MG63 (cell line): ENCODE results near the gene CCHCR1. TPM values are rescaled to one million over a fixed set of nuclear protein-coding genes. Genes with fewer than 3 reads are reported as not detected.

Experiments used
- DNase-seq: peaks from one replicate; pipeline ENCODE4 v3.0.0-alpha.2; 2020
- H3K27me3 ChIP-seq: fragments of 250-450 bp; sonication (Bioruptor Pico); 2 replicates; pipeline ENCODE4 v1.5.1; 2020; ENCODE audit warnings: mild to moderate bottlenecking, moderate library complexity
- H3K36me3 ChIP-seq: fragments of 250-450 bp; sonication (Bioruptor Pico); 2 replicates; pipeline ENCODE4 v1.5.1; 2020; ENCODE audit warnings: mild to moderate bottlenecking, moderate library complexity
- H3K4me3 ChIP-seq: fragments of 250-450 bp; sonication (Bioruptor Pico); 2 replicates; pipeline ENCODE4 v1.5.1; 2020; ENCODE audit warnings: mild to moderate bottlenecking, moderate library complexity
- H3K9me3 ChIP-seq: fragments of 250-450 bp; sonication (Bioruptor Pico); 2 replicates; pipeline ENCODE4 v1.5.1; 2020; ENCODE audit warnings: mild to moderate bottlenecking, moderate library complexity
- total RNA-seq: library from RNA; depleted of rRNA; stranded (reverse); fragments of >200 nt; shearing (Covaris generic); gene quantifications from 2 replicates; pipeline ENCODE4 v1.2.3, GENCODE V29; 2014; ENCODE audit warnings: low replicate concordance; rRNA removed

CCHCR1 gene
- total RNA-seq, 1 experiment from 2014 or later: 21.7 TPM

DNA sequence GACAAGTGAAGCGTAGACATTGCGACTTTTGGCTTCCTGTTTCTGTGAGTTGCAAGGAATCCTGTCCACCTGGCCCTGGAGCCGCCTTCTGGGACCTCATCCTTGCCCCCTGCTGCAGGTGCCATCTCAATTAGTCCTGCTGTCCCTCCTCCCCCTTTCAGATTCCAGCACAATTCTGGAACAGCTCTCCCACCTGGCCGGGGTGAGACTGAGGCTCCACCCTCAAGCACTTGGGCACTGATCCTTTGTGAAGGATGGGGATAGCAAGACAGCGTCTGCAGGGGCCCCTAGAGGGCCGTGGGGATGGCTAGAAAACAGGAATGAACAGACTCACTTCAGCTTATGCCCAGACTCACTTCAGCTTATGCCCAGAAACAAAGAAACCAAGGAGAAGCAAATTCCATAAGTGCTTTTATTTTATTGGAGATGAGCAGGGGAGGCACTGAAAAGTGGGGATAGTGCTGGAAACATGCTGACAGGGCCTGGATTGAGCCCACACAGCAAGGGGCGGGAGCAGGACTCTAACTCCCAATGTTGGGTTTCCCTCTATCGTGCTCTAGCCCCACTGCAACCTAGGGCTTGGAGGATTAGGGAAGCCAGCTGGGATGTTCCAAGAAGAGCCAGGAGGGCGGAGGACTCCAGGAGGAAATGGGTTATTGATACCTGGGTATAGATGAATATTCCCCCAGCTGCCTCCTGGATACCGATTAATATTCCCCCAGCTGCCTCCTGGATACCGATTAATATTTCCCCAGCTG is 46.6 kb downstream of the CCHCR1 start:
- no peak overlapping the region for H3K4me3 ChIP-seq
- no peaks in the 10 kb centered on the region for H3K36me3 ChIP-seq
- DNase-seq: no peak
- no peaks in the 10 kb centered on the region for H3K27me3 ChIP-seq
- no peaks in the 10 kb centered on the region for H3K9me3 ChIP-seq

DNA sequence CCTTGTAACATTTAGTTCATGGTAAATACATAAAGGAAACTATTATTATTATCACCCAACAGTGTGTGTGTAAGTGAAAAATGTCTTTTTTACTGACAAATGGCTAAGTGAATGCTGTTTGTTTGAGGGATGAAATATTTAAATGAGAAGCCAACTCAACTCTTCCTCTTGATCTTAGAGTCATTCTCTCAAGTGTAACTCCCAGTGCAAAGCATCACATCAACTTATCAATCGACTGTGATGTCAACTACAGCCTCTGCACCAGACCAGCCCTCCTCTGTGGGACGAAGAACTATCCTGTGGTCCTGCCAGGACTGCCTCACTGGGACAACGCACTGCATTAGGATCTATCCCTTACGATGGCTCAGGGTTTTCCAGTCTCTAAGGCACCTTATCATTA is 50.5 kb downstream of the CCHCR1 start:
- DNase-seq: no peak
- Histone ChIP-seq H3K4me3 (no peak overlapping the region), H3K27me3 (no peaks in the 10 kb centered on the region), H3K9me3 (no peaks in the 10 kb centered on the region), H3K36me3 (no peaks in the 10 kb centered on the region)

DNA sequence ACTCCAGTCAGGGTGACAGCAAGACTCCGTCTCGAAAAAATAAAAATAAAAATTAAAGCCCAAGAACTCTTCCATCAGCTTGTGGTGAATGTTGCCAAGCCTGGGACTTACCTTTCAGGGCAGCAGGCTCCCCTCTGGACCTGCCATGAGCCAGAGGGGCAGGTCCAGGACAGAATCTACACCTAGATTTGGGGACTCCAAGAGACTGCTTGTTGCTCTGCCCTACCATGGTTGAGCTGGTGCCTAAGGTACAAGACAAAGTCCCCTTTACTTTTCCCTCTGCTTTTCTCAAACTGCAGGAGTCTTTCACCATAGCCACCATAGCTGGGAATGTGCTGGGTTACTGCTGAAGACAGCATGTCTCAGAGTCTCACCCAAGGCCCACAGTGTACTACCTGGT is 54.5 kb downstream of the CCHCR1 start:
- H3K4me3 ChIP-seq: no peak overlapping the region
- H3K27me3 ChIP-seq: no peaks in the 10 kb centered on the region
- no peaks in the 10 kb centered on the region for H3K9me3 ChIP-seq
- H3K36me3 ChIP-seq: no peaks in the 10 kb centered on the region
- DNase-seq: no peak

DNA sequence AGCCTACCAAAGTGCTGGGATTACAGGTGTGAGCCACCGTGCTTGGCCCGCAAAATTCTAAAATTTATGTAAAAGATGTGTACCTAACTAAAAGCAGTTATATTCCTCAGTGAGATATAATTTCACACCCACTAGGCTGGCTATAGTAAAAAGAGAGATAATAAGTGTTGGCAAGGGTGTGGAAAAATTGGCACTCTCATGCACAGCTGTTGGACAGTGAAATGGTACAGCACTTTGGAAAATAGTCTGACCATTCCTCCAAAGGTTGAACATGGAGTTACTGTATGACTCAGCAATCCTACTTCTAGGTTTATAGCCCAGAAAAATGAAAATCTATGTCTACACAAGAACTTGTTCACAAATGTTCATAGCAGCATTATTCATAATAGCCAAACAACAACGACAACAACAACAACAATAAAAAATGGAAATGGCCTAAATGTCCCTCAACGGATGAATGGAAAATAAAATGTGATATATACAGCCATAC is 59.1 kb downstream of the CCHCR1 start:
- no peak for DNase-seq
- Histone ChIP-seq H3K27me3 (no peaks in the 10 kb centered on the region), H3K36me3 (no peaks in the 10 kb centered on the region), H3K9me3 (no peaks in the 10 kb centered on the region), H3K4me3 (no peak overlapping the region)

DNA sequence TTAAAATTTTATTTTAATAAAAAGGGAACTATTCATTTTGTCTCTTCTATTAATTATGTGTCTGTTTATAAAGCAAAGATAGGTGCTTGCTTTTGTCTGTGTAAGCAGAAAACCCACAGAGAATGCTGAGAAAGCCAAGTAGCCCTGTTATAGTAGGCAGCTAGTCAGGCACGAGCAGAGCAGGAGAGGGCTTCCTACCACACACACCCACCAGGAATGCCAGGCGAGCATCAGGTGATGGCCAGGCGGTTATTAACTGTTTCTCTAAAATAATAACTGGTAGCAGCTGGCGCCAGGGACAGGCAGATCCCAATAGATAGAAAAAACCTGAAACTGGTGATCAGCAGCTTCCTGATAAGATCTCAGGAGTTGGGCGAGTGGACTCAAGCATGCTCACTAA is 60.9 kb downstream of the CCHCR1 start:
- H3K4me3 ChIP-seq: no peak overlapping the region
- H3K36me3 ChIP-seq: no peaks in the 10 kb centered on the region
- no peaks in the 10 kb centered on the region for H3K9me3 ChIP-seq
- H3K27me3 ChIP-seq: no peaks in the 10 kb centered on the region
- DNase-seq: no peak

DNA sequence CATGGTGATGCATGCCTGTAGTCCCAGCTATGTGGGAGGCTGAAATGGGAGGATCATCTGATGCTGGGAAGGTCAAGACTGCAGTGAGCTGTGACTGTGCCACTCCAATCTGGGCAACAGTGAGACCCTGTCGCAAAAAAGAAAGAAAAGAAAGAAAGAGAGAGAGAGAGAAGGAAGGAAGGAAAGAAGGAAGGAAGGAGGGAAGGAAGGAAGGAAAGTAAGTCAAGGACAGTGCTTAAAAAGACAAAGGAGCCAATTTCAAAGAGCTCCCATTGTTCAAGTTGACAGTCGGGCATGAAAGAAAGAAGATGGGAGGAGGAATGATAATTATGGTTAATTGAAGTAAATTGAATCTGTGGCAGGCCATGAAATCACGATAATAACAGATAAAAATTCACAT is 61.4 kb downstream of the CCHCR1 start:
- H3K4me3 ChIP-seq: no peak overlapping the region
- no peaks in the 10 kb centered on the region for H3K9me3 ChIP-seq
- no peaks in the 10 kb centered on the region for H3K36me3 ChIP-seq
- H3K27me3 ChIP-seq: no peaks in the 10 kb centered on the region
- DNase-seq: no peak

DNA sequence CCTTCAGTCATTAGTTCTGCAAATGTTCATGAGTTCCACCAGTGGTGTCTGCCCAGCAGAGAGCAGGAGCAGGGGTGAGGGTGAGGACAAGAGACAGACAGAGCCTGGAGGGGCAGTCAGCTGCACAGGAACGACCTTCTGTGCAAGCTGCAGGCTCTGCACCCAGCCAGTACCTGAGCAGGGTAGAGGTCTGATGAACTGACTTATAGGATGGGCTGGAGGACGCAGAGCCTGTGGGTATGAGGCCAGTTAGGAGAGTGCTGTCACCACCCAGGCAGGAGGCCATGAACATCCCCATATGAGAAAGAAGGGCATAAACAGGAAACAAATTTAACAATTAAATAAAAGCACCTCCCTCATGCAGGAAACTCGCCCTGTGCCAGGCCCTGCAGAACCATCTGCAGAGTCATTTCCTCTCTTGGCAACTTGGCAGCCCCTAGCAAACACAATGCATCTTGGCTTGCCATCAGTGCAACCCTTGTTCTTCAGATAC is 63.2 kb downstream of the CCHCR1 start:
- H3K36me3 ChIP-seq: no peaks in the 10 kb centered on the region
- peak; percentile 81 for DNase-seq
- no peak overlapping the region for H3K4me3 ChIP-seq
- no peaks in the 10 kb centered on the region for H3K9me3 ChIP-seq
- no peaks in the 10 kb centered on the region for H3K27me3 ChIP-seq

DNA sequence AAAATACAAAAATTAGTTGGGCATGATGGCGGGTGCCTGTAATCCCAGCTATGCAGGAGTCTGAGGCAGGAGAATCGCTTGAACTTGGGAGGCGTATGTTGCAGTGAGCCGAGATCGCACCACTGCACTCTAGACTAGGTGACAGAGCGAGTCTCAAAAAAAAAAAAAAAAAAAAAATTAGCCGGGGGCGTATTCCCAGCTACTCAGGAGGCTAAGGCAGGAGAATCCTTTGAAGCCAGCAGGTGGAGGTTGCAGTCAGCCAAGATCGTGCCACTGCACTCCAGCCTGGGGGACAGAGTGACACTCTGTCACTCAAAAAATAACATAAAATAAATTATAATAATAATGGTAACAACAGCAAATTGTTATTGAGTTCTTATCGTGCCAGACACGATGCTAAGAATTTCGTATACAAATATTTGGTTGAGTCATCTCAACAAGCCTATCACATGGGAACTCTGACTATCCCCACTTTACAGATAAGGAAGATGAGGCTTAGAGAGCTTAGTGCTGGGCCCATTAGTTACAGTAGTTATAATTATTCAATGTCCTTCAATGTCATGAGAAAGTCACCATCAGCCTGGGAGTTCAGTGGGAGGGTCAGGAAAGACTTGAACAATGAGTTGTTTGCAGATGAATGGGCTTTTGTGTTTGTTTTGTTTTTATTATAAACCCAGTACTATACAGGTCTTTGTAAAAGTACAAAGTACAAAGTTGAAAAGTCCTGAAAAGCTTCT is 64.7 kb downstream of the CCHCR1 start:
- Histone ChIP-seq H3K4me3 (no peak overlapping the region), H3K9me3 (no peaks in the 10 kb centered on the region)
- DNase-seq: no peak

More for the DNA sequence above, 64.7 kb downstream of the CCHCR1 start:
- no peaks in the 10 kb centered on the region for H3K27me3 ChIP-seq
- no peaks in the 10 kb centered on the region for H3K36me3 ChIP-seq

Other genes starting within 250 kb of the CCHCR1 start
- gene GTF2H4, start 249.6 kb downstream of the CCHCR1 start, total RNA-seq: 18.8 and 26.4 TPM in 2 replicates
- gene VARS2, start 243.6 kb downstream of the CCHCR1 start, total RNA-seq: 10.7 and 23.6 TPM in 2 replicates
- not detected in 2 replicates for gene SFTA2, start 225.6 kb downstream of the CCHCR1 start, total RNA-seq
- gene MUCL3, start 216.8 kb downstream of the CCHCR1 start, total RNA-seq: not detected in 2 replicates
- gene MUC21, start 174.1 kb downstream of the CCHCR1 start, total RNA-seq: not detected in 2 replicates
- not detected in 2 replicates for gene MUC22, start 147.3 kb downstream of the CCHCR1 start, total RNA-seq
- gene C6orf15, start 45.2 kb downstream of the CCHCR1 start, total RNA-seq: 0.91 TPM in 1 of 2 replicates, not detected in the other
- gene PSORS1C1, start 43.0 kb downstream of the CCHCR1 start, total RNA-seq: not detected in 2 replicates
- gene CDSN, start 37.4 kb downstream of the CCHCR1 start, total RNA-seq: not detected in 2 replicates
- gene PSORS1C2, start 18.7 kb downstream of the CCHCR1 start, total RNA-seq: not detected in 2 replicates
- 17.3 and 25.0 TPM in 2 replicates for gene TCF19, start 787 bp upstream of the CCHCR1 start, total RNA-seq
- gene POU5F1, start 12.9 kb upstream of the CCHCR1 start, total RNA-seq: 1.3 and 4.3 TPM in 2 replicates
- gene HLA-C, start 114.3 kb upstream of the CCHCR1 start, total RNA-seq: 252 and 364 TPM in 2 replicates
- gene HLA-B, start 199.4 kb upstream of the CCHCR1 start, total RNA-seq: 35.3 and 69.1 TPM in 2 replicates
- 15.9 and 31.0 TPM in 2 replicates for gene MICA, start 245.8 kb upstream of the CCHCR1 start, total RNA-seq